Suppressor macrophage (primary cell): Measurements from ENCODE around the gene TCF21.
"Not testable (repeated sequence)": the region's sequence is repeated elsewhere in the genome, so short reads cannot be mapped to it uniquely, and the experiment has no call there.

Source experiments
- DNase-seq, 4 experiments: peaks; one replicate each; pipeline ENCODE4 v3.0.0-alpha.2; 2020 to 2022
- total RNA-seq, 17 experiments: gene quantifications; one replicate each; lab custom pipeline; 2026; ENCODE audit warnings: mixed read lengths in 6 of 17, inconsistent platforms in 3 of 17; lab: John Stamatoyannopoulos, UW

Gene TCF21
- total RNA-seq = 0 to 0.77 (median 0) reads per million in 17 experiments

DNA sequence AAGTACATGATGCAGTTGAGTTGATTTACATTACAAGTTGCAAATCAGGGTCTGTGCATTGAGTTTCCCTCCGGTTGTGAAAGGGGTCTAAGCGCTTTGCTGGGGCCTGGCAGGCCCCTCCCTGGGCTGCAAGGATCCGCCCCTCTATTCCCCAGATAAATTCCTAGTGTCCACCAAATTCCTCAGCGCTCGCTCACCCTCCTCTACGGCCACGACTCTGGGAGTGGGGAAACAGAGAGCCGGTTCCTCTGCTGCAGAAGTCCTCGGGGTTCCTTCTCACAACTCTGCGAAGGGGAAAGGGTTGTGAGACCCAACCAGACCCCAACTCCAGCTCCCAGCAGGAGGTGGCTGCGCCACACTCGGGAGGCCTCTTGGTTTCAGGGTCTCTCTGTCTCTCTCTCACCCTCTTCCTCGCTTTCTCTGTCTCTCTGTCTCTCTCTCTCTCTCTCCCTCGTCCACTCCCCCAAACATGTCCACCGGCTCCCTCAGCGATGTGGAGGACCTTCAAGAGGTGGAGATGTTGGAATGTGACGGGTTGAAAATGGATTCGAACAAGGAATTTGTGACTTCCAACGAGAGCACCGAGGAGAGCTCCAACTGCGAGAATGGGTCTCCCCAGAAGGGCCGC, at the start of gene TCF21:
TCF21 (plus strand) TSS at position 185 of the 628 bp plus-strand sequence; CDS start at position 470, 285 bp downstream.
- DNase-seq = no peak

DNA sequence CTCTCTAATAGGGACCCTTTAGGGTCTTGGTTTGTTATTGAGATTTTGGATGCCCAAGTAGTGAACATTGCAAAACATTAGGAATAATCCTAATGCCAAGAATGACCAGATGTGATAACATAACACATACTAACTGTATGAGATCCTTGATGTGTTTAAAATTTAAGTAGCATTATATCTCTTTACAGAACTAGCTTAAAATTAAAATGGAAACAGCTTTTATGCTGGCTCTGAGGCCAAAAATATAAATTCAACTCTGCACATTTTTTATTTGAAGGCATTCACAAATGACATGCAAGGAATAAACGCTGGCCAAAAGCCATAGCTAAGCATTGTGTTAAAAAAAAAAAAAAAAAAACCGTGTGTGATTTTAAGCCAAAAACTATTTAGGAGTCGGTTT, 47.7 kb upstream of the TCF21 start:
- DNase-seq = no peak

- no peak for DNase-seq
Measured at GRCh38 chr6:133843098-133843497, 45.8 kb upstream of the TCF21 start.

GRCh38 chr6:133844709-133845108, 44.2 kb upstream of the TCF21 start:
- DNase-seq = no peak

GRCh38 chr6:133854041-133854363, 34.9 kb upstream of the TCF21 start:
- DNase-seq = no peak

- no peak for DNase-seq
Measured at GRCh38 chr6:133854364-133855275, 34.3 kb upstream of the TCF21 start.

- no peak for DNase-seq
Measured at GRCh38 chr6:133855276-133855990, 33.5 kb upstream of the TCF21 start.

GRCh38 chr6:133855991-133856370, 32.9 kb upstream of the TCF21 start:
- DNase-seq = no peak

DNA sequence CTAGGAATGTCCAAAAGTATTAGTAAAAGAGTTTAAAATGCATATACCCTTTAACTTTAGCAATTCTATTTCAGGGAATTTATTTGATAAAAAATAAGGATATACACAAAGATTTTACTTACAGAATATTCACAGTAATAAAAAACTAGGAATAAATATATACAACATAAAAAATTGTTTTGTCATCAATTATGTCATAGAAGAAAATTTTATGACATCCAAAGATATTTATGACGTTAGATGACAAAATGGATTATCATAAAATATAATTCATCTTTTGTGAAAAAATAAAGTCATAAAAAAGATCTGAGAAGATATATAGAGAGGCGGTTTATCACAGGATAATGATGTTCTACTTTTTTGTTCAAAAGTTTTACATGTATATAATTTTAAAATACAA, 32.0 kb upstream of the TCF21 start:
- DNase-seq = no peak

DNA sequence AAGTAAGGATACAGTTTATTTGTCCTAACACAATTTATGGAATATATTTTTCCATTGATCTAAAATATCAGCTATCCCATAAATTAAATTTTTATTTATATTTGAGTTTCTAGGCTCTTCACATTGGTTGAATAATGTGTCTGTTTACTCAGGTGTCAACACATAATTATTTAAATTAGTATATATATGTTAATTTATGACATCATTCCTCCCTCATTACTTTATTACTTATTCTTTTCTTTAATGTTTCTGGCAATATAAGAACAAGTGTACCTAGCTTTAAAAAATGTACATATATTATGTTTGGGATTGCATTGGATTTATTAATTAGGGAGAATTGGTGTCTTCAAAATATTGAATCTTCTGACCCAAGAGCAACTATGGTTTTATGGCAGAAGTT, 31.2 kb upstream of the TCF21 start:
- DNase-seq = no peak

GRCh38 chr6:133861337-133861736, 27.6 kb upstream of the TCF21 start:
- not testable (repeated sequence) for DNase-seq

DNA sequence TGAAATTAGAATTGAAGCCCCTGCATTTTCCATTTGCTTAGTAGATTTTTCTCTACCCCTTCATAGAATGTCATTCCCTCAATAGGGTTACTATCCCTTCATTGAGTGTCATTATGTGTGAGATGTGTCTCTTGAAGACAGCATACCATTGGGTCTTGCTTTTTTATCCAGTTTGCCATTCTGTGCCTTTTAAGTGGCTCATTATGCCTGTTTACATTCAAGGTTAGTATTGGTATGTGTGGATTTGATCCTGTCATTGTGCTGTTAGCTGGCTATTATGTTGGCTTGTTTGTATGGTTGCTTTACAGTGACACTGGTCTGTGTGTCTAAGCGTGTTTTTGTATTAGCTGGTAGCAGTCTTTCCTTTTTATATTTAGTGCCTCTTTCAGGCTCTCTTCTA, 25.7 kb upstream of the TCF21 start:
- DNase-seq = no peak

GRCh38 chr6:133865680-133866079, 23.2 kb upstream of the TCF21 start:
- DNase-seq = no peak

- DNase-seq = no peak
Measured at GRCh38 chr6:133871131-133871530, 17.8 kb upstream of the TCF21 start.

GRCh38 chr6:133873538-133873937, 15.4 kb upstream of the TCF21 start:
- no peak for DNase-seq

DNA sequence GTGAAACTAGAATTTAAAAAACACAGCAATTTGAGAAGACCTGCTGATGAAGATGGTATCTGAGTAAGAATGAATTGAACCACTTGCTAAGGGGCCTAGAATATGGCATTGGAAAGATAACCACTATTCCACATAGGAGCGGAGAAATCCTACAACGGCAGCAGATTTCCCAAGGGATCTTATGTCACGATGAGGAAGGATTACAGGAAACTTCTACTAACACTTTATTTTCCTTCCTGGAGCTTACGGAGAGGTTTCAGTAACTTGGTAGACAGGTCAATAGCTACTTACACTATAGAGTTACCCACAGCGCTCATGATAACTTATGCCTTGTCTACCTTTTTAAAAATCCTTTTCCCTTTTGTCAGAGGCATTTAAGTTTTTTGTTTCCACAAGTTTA, 11.8 kb upstream of the TCF21 start:
- DNase-seq = no peak

DNA sequence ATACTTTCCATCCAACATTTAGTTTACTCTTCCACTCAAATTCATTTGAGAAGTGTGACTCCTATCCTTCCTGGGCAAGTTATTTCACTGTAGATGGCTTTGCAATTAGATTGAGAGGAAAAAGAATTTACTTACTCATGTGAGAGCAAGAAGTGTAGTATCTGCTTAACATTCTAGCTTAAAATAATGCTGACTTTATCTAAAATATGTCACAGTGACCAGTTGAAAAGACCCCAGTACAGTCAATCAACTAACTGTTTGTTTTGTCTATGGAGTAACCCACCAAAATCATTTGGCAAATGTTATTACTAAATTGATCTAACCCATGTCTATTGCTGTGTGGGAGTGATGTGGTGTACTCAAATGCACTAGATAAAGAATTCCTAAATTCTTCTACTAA, 8.9 kb upstream of the TCF21 start:
- DNase-seq = no peak

GRCh38 chr6:133880896-133881295, 8.0 kb upstream of the TCF21 start:
- no peak for DNase-seq

DNA sequence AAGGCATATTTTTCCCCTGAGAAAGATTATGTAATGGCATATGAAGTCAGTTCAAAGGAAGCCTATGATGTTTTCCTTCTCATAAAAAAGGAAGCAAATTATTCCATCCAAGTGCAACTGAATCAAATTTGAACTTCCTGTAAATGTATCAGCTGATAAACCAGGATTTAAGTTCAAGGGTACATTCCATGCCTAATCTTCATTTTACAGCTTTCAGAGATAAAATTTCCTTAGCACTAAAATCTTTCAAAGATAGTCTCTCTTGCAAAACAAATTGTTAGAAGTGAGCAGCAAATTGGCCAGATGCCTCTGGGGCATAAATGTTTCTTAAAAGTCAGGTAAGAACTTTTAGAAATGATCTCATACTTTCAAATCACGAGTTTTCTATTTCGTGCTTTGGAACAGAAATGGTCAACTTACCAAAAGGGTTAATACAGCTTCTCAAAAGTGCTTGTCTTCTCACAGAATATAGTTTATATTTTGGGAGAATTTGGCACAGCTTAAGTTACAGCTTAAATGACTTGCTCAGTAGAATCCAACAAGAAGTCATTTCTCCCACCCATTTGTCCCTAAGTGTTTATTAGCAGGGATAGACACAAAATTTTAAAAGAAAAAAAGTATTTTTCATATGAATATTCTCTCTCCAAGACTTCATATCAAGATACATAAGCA, 2.7 kb upstream of the TCF21 start:
- no peak for DNase-seq

DNA sequence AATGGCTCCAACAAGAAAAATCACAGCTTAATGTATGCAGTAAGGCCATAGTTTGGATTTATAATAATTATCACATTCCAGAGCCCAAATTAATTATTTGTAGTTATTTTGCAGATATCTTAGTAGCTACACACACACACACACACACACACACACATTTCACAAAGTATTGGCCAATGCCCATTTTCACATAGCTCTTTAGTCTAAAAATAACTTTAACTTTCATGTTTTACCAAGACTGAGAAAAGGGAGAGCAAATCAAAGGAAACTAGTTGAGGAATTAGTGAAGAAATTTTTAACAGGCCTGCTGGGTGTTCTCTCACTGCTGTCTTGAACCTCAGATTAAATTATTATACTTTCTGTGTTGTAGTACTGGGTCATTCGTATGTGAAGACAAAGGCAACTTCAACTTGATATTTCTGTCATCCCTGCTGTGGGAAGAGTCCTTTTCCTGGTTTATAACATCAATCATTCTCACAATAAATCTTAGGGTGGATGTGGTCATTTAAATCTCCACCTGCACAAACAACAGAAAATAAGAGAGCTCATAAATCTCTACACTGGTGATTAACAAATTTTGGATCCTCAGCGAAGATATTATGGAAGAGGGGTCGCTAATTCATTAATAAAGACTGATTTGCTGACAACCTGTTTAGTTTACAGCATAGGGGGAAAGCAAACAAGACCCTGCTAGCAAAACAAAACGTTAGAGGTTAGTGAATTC, 1.6 kb upstream of the TCF21 start:
- DNase-seq = no peak

DNA sequence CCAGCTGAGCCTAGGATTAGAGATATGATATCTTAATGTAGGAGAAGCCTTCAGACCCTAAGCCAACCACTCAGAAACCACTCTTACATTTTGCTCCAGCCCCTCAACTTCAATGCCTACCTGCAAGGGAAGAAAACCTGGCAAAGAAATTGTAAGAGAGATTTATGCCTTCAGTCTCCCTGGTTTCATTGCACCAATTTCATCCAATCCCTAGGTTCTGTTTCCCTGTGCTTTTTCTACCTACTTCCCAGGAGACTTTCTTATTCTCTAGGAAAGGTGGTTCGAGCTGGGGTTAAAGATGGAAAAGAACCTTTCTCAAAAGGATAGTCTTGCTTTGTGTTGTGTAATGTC, 1.1 kb upstream of the TCF21 start:
- no peak for DNase-seq
